IgD-negative memory B cell (primary cell): ENCODE measurements around the gene GADD45G. TPM values are rescaled to one million over a fixed set of nuclear protein-coding genes. Genes with fewer than 3 reads are reported as not detected.

ENCODE experiments used
- polyA plus RNA-seq: library from polyadenylated mRNA; unstranded; fragments of 300-500 nt; fragmentation: Illumina TruSeq; gene quantifications from one replicate; pipeline ENCODE4 v1.2.3, GENCODE V29; 2021

Gene GADD45G
- polyA plus RNA-seq, 1 donor from 2014 or later: 1.1 TPM

Other genes with a start within 250 kb of the GADD45G start
- gene SEMA4D, start 106.9 kb upstream of the GADD45G start, polyA plus RNA-seq: 35.3 TPM